ENCODE results near the gene ANKRD40CL.

DNA sequence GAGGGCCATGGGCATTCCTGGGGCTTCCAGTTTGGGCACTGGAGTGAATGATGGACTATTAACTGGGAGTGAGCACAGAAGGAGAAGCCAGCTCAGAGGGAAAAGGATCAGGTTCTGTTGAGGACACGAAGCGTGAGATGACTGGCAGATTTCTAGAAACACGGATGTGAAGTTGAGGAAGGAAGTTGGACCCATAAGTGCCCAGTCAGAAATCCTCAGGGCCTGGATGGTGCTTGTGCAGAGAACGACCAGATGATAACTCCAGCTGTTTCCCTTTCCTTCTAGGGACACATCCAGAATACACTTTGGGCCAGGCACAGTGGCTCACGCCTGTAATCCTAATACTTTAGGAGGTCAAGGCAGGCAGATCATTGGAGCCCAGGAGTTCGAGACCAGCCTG, 23.3 kb upstream of the ANKRD40CL start:
- TF ChIP-seq CTCF (IDR thresholded peaks at IDR 0.05): no peak
- no peak for TF ChIP-seq POLR2AphosphoS5 (IDR thresholded peaks at IDR 0.05)
